Activated CD8-positive, alpha-beta T cell treated with anti-CD3 and anti-CD28 coated beads for 36 hours (primary cell): ENCODE results near the gene THOC6. TPM values are rescaled to one million over a fixed set of nuclear protein-coding genes. Genes with fewer than 3 reads are reported as not detected.
"Not testable (repeated sequence)": the region's sequence is repeated elsewhere in the genome, so short reads cannot be mapped to it uniquely, and the experiment has no call there.

Source experiments
- ATAC-seq: fragments of 200-7000 bp; cut with Tn5 transposase; one replicate; pipeline ENCODE4 v1.10.0; 2021; ENCODE audit warnings: mild to moderate bottlenecking, moderate library complexity
- CTCF ChIA-PET: fragments of 350-600 bp; sonication (Branson Sonifier 250); formaldehyde crosslinking; loops from one replicate; lab custom pipeline; 2021; ENCODE audit warnings: antibody characterized with exemption; lab: Charles Lee
- POLR2A ChIA-PET: fragments of 350-600 bp; sonication (Branson Sonifier 250); formaldehyde crosslinking; loops from one replicate; lab custom pipeline; 2021; ENCODE audit warnings: antibody characterized with exemption; lab: Charles Lee
- DNase-seq: peaks from one replicate; pipeline ENCODE4 v3.0.0-alpha.2; 2020
- H3K27ac Mint-ChIP-seq: one replicate; pipeline ENCODE4 v1.8.0; 2021; ENCODE audit warnings: mild to moderate bottlenecking, mixed read lengths
- H3K27me3 Mint-ChIP-seq: one replicate; pipeline ENCODE4 v1.8.0; 2021; ENCODE audit warnings: mixed read lengths
- H3K36me3 Mint-ChIP-seq: one replicate; pipeline ENCODE4 v1.8.0; 2021; ENCODE audit warnings: low read depth, mixed read lengths
- H3K4me1 Mint-ChIP-seq: one replicate; pipeline ENCODE4 v1.8.0; 2021; ENCODE audit warnings: low read depth, mixed read lengths
- H3K4me3 Mint-ChIP-seq: one replicate; pipeline ENCODE4 v1.8.0; 2021; ENCODE audit warnings: mild to moderate bottlenecking, moderate library complexity, mixed read lengths
- H3K9me3 Mint-ChIP-seq: one replicate; pipeline ENCODE4 v1.8.0; 2021; ENCODE audit warnings: mixed read lengths
- intact Hi-C: fragments of 100-400 bp; cut with micrococcal nuclease; formaldehyde crosslinking; loops from one replicate; pipeline ENCODE4 v1.10.0; 2022
- total RNA-seq, 2 experiments: library from RNA; stranded (reverse); gene quantifications; one replicate each; pipeline ENCODE4 v1.2.3, GENCODE V29; 2021
- TF ChIP-seq, protein P1 (sequence below): fragments of 200-600 bp; IDR thresholded peaks from one replicate; pipeline ENCODE4 v1.8.0; 2022; ENCODE audit warnings: antibody characterized with exemption, mild to moderate bottlenecking

Gene THOC6
- total RNA-seq, 2 experiments from 2014 or later, result 55.4 to 56.6 TPM

- Mint-ChIP-seq H3K27ac (no peak overlapping the region), H3K4me3 (no peak overlapping the region), H3K27me3 (peaks cover 11% of the 10 kb centered on the region), H3K36me3 (peaks cover 19% of the 10 kb centered on the region), H3K4me1 (peaks cover 31% of the 10 kb centered on the region), H3K9me3 (no peaks in the 10 kb centered on the region)
- no peak for DNase-seq
- TF ChIP-seq, protein P1, sequence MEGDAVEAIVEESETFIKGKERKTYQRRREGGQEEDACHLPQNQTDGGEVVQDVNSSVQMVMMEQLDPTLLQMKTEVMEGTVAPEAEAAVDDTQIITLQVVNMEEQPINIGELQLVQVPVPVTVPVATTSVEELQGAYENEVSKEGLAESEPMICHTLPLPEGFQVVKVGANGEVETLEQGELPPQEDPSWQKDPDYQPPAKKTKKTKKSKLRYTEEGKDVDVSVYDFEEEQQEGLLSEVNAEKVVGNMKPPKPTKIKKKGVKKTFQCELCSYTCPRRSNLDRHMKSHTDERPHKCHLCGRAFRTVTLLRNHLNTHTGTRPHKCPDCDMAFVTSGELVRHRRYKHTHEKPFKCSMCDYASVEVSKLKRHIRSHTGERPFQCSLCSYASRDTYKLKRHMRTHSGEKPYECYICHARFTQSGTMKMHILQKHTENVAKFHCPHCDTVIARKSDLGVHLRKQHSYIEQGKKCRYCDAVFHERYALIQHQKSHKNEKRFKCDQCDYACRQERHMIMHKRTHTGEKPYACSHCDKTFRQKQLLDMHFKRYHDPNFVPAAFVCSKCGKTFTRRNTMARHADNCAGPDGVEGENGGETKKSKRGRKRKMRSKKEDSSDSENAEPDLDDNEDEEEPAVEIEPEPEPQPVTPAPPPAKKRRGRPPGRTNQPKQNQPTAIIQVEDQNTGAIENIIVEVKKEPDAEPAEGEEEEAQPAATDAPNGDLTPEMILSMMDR, result no peak
- ATAC-seq, result no peak
- intact Hi-C loops, result no loop called here
- POLR2A ChIA-PET, result interaction anchor here (0.7 to 2.8 kb wide), 4 partner anchors 9 to 79 kb away, joined by 3 to 9 read pairs (median 6); no protein-coding TSS in a partner anchor
- CTCF ChIA-PET, result interaction anchor here (1.6 to 6.0 kb wide), 3 partner anchors 9 to 79 kb away, joined by 4 to 99 read pairs (median 36); no protein-coding TSS in a partner anchor
These were observed 26.7 kb downstream of the THOC6 start for GRCh38 chr16:3050487-3050886.

GRCh38 chr16:3051009-3051408 lies 27.2 kb downstream of the THOC6 start:
- Mint-ChIP-seq H3K4me3 (no peak overlapping the region), H3K9me3 (no peaks in the 10 kb centered on the region), H3K4me1 (peaks cover 34% of the 10 kb centered on the region), H3K27ac (no peak overlapping the region), H3K27me3 (peaks cover 10% of the 10 kb centered on the region), H3K36me3 (peaks cover 20% of the 10 kb centered on the region)
- CTCF ChIA-PET, result interaction anchor here (0.6 to 6.0 kb wide), 3 partner anchors 9 to 643 kb away, joined by 3 to 99 read pairs (median 5); no protein-coding TSS in a partner anchor
- no peak for ATAC-seq
- POLR2A ChIA-PET, result interaction anchor here (0.7 to 2.8 kb wide), 6 partner anchors 8 to 78 kb away, joined by 3 to 9 read pairs (median 4); no protein-coding TSS in a partner anchor
- intact Hi-C loops, result no loop called here
- TF ChIP-seq, protein P1, result no peak
- DNase-seq, result no peak

DNA sequence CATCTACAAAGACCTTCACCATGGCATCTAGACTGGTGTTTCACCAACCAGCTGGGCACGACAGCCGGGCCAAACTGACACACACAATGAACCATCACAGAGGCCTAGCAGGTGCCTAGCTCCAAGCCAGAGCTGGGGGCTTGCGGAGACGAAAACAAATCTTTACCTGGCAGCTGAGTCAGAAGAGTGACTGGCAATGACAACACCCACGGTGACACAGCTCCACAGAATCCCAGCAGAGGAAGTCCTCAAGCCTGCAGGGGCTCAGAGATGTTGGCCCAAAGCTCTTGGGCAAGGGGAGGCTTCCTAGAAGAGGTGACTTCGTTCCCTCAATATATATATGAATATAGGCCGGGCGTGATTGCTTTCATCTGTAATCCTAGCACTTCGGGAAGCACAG lies 27.7 kb downstream of the THOC6 start:
- ATAC-seq, result no peak
- peaks cover 10% of the 10 kb centered on the region for H3K27me3 Mint-ChIP-seq
- no peak overlapping the region for H3K27ac Mint-ChIP-seq
- peaks cover 20% of the 10 kb centered on the region for H3K36me3 Mint-ChIP-seq
- H3K4me1 Mint-ChIP-seq, result peaks cover 36% of the 10 kb centered on the region
- H3K4me3 Mint-ChIP-seq, result no peak overlapping the region
- ChIA-PET CTCF (interaction anchor here (0.6 to 6.0 kb wide), 3 partner anchors 10 to 642 kb away, joined by 3 to 99 read pairs (median 5); no protein-coding TSS in a partner anchor), POLR2A (interaction anchor here (0.6 to 2.8 kb wide), 6 partner anchors 8 to 78 kb away, joined by 3 to 9 read pairs (median 4); no protein-coding TSS in a partner anchor)
- intact Hi-C loops, result no loop called here
- TF ChIP-seq, protein P1, result no peak
- H3K9me3 Mint-ChIP-seq, result no peaks in the 10 kb centered on the region
- no peak for DNase-seq

GRCh38 chr16:3052571-3053329 lies 28.9 kb downstream of the THOC6 start:
- H3K36me3 Mint-ChIP-seq, result peaks cover 25% of the 10 kb centered on the region
- not testable (repeated sequence) for H3K9me3 Mint-ChIP-seq

GRCh38 chr16:3053330-3053710 lies 29.5 kb downstream of the THOC6 start:
- intact Hi-C loops, H3K4me3 Mint-ChIP-seq: not testable (repeated sequence)
- H3K36me3 Mint-ChIP-seq, result peaks cover 25% of the 10 kb centered on the region

More at GRCh38 chr16:3052571-3053329, 28.9 kb downstream of the THOC6 start:
- H3K4me3 Mint-ChIP-seq, H3K27ac Mint-ChIP-seq, intact Hi-C loops, H3K27me3 Mint-ChIP-seq, POLR2A ChIA-PET: not testable (repeated sequence)
- CTCF ChIA-PET, result interaction anchor here (6.0 kb wide), 1 partner anchor 22 kb away, joined by 99 read pairs; no protein-coding TSS in a partner anchor
- ATAC-seq (peak; percentile 38), DNase-seq (peak; percentile 42)
- H3K4me1 Mint-ChIP-seq, result peaks cover 47% of the 10 kb centered on the region

More at GRCh38 chr16:3053330-3053710, 29.5 kb downstream of the THOC6 start:
- CTCF ChIA-PET, H3K27ac Mint-ChIP-seq, POLR2A ChIA-PET, H3K27me3 Mint-ChIP-seq, H3K9me3 Mint-ChIP-seq: not testable (repeated sequence)
- DNase-seq (peak; percentile 40), ATAC-seq (peak; percentile 31)
- H3K4me1 Mint-ChIP-seq, result peaks cover 45% of the 10 kb centered on the region
